ENCODE results near the gene PPM1B.
"Not testable (repeated sequence)": the region's sequence is repeated elsewhere in the genome, so short reads cannot be mapped to it uniquely, and the experiment has no call there.

GRCh38 chr2:44255704-44256103, 87.0 kb downstream of the PPM1B start:
- not testable (repeated sequence) for TF ChIP-seq ARNT (IDR thresholded peaks at IDR 0.05); FOXM1 (IDR thresholded peaks at IDR 0.05; ENCODE audit: borderline replicate concordance); FOXK2 (IDR thresholded peaks at IDR 0.05); ELF4 (IDR thresholded peaks at IDR 0.05); BHLHE40 (IDR thresholded peaks at IDR 0.05; ENCODE audit: borderline replicate concordance)
